PFSK-1 (cell line): ENCODE data around the gene KLF16.

Experiments
- POLR2AphosphoS5 ChIP-seq: IDR thresholded peaks from 2 replicates; pipeline ENCODE4 v1.6.1; 2012; ENCODE audit warnings: low read depth, mild to moderate bottlenecking, control low read depth, low read length, moderate library complexity
- REST ChIP-seq, 2 experiments: IDR thresholded peaks; 2 replicates each; pipeline versions ENCODE4 v1.6.1 to v1.8.0; 2011 to 2012; ENCODE audit warnings: low read depth in 2 of 2, low read length in 2 of 2, control low read depth in 1 of 2, inconsistent platforms in 1 of 2, mild to moderate bottlenecking in 1 of 2, moderate library complexity in 1 of 2; ENCODE audit not compliant: insufficient read depth in 1 of 2
- SIN3A ChIP-seq: IDR thresholded peaks from 2 replicates; pipeline ENCODE4 v1.6.1; 2012; ENCODE audit warnings: mild to moderate bottlenecking, low read length, moderate library complexity, borderline replicate concordance; ENCODE audit not compliant: insufficient read depth
- TAF1 ChIP-seq: IDR thresholded peaks from 2 replicates; pipeline ENCODE4 v1.6.1; 2012; ENCODE audit warnings: low read length, control low read depth, borderline replicate concordance; ENCODE audit not compliant: insufficient read depth

- TF ChIP-seq REST (IDR thresholded peaks at IDR 0.05; ENCODE audit: insufficient read depth in 1 of 2, low read depth in 2 of 2, low read length in 2 of 2) = no peak
- TF ChIP-seq SIN3A = no peak
- TF ChIP-seq TAF1 = no peak
- no peak for TF ChIP-seq POLR2AphosphoS5
Measured at GRCh38 chr19:1822210-1822609, 41.2 kb downstream of the KLF16 start.
